ENCODE data around the gene APBA2. TPM values are rescaled to one million over a fixed set of nuclear protein-coding genes. Genes with fewer than 3 reads are reported as not detected.

The APBA2 gene
- total RNA-seq, 6 donors from 2014 or later, result 3.2 to 7.9 (median 6.0) TPM

DNA sequence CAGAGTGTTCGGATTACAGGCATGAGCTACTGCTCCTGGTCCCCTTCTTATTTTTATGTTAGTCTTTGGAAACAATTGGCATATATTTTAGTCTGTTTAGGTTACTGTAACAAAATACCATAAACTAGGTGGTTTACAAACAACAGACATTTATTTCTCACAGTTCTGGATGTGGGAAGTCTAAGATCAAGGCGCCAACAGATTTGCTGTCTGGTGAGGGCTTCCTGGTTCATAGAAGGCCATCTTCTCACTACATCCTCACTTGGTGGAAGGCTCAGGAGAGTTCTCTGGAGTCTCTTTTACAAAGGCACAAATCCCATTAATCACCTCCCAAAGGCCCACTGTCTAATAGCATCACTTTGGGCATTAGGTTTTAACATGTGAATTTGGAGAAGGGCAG lies 101.0 kb downstream of the APBA2 start:
- Histone ChIP-seq H3K27me3 (no peaks in the 10 kb centered on the region), H3K36me3 (no peaks in the 10 kb centered on the region), H3K27ac (no peak overlapping the region), H3K4me1 (peaks cover 0 to 7% (median 0%) of the 10 kb centered on the region in 4 donors), H3K4me3 (no peak overlapping the region), H3K9me3 (no peaks in the 10 kb centered on the region)
- ATAC-seq (ENCODE audit: low FRiP score in 2 of 2), result no peak
- WGBS, 2 donors, result 94 to 100% methylated on average over 2 of the region's 2 CpGs
- no peak for TF ChIP-seq EP300 (IDR thresholded peaks at IDR 0.05)
- TF ChIP-seq POLR2AphosphoS5 (IDR thresholded peaks at IDR 0.05), result no peak
- TF ChIP-seq, protein P1, sequence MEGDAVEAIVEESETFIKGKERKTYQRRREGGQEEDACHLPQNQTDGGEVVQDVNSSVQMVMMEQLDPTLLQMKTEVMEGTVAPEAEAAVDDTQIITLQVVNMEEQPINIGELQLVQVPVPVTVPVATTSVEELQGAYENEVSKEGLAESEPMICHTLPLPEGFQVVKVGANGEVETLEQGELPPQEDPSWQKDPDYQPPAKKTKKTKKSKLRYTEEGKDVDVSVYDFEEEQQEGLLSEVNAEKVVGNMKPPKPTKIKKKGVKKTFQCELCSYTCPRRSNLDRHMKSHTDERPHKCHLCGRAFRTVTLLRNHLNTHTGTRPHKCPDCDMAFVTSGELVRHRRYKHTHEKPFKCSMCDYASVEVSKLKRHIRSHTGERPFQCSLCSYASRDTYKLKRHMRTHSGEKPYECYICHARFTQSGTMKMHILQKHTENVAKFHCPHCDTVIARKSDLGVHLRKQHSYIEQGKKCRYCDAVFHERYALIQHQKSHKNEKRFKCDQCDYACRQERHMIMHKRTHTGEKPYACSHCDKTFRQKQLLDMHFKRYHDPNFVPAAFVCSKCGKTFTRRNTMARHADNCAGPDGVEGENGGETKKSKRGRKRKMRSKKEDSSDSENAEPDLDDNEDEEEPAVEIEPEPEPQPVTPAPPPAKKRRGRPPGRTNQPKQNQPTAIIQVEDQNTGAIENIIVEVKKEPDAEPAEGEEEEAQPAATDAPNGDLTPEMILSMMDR (IDR thresholded peaks at IDR 0.05), result no peak
- no peak for TF ChIP-seq POLR2A (IDR thresholded peaks at IDR 0.05)
- DNase-seq, result no peak

DNA sequence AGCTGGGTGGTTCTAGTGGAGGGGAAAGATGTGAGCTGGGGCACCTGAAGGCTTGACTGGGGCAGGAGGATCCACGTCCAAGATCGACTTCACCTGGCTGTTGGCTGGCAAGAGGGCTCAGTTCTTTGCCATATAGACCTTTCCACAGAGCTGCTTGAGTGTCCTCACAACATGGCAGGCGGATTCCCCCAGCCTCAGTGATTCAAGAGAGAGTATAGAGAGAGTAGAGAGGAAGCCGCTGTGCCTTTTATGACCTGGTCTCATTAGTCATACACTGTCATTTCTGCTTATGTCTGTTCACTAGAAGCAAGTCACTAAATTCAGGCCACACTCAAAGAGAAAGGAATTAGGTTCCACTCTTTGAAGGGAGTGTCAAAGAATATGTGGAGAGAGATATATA lies 101.6 kb downstream of the APBA2 start:
- DNase-seq (no peak), ATAC-seq (ENCODE audit: low FRiP score in 2 of 2) (no peak)
- Histone ChIP-seq H3K36me3 (no peaks in the 10 kb centered on the region), H3K27ac (no peak overlapping the region), H3K4me3 (no peak overlapping the region), H3K4me1 (peaks cover 0 to 7% (median 0%) of the 10 kb centered on the region in 4 donors), H3K27me3 (no peaks in the 10 kb centered on the region), H3K9me3 (no peaks in the 10 kb centered on the region)
- TF ChIP-seq, protein P1 (IDR thresholded peaks at IDR 0.05), result no peak
- TF ChIP-seq POLR2A (IDR thresholded peaks at IDR 0.05), result no peak
- TF ChIP-seq EP300 (IDR thresholded peaks at IDR 0.05), result no peak
- TF ChIP-seq POLR2AphosphoS5 (IDR thresholded peaks at IDR 0.05), result no peak
- 94 to 95% methylated on average over 4 of the region's 4 CpGs for WGBS, 2 donors

DNA sequence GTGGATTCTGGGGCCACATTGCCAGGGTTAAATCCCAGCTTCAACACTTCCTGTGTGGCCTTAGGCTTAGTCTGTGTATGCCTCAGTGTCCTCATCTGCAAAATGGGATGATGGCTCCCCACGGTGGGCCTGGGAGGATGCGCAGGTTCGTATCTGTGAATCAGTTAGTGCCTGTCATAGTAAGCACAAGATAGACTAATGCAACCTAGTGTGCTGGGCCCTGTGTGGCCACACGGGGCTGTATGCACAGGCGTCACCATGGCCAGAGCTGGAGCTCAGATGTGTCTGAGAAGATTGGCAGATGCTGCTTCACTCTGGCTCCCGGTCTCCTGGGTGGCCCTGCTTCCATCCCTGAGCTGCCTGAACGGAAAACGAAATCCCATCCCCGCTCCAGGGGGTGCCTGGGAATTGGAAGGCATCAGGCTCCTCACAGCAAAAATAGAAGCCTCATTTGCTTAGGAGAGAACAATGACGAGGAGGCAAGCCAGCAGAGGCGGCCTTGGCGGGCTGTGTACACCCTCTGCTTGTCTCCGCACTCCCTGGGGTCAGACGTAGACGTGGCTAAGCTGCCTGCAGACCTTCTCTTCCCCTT lies 103.6 kb downstream of the APBA2 start:
- TF ChIP-seq, protein P1 (IDR thresholded peaks at IDR 0.05), result no peak
- TF ChIP-seq POLR2A (IDR thresholded peaks at IDR 0.05) (no peak), POLR2AphosphoS5 (IDR thresholded peaks at IDR 0.05) (no peak), EP300 (IDR thresholded peaks at IDR 0.05) (no peak)
- Histone ChIP-seq H3K4me1 (peaks cover 0 to 7% (median 0%) of the 10 kb centered on the region in 4 donors), H3K9me3 (no peaks in the 10 kb centered on the region), H3K27ac (no peak overlapping the region), H3K36me3 (no peaks in the 10 kb centered on the region), H3K4me3 (no peak overlapping the region), H3K27me3 (no peaks in the 10 kb centered on the region)
- DNase-seq (no peak), ATAC-seq (ENCODE audit: low FRiP score in 2 of 2) (no peak)
- WGBS, 2 donors, result 77 to 84% methylated on average over 11 to 15 of the region's 15 CpGs

DNA sequence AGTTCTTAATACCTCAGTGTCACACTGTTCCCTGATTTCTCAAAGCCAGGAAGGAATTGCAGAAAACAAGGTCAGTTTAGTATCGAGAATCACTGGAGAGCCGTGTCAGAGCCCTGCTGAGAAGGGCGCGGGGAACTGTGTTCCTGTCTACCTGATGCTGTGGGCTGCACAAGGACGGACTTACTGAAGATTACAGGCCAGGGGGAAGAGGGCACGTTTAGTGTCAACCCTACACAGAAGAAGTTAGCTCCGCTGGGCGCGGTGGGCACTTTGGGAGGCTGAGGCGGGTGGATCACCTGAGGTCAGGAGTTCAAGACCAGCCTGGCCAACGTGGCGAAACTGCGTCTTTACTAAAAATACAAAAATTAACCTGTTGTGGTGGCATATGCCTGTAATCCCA lies 104.1 kb downstream of the APBA2 start:
- no peak for ATAC-seq (ENCODE audit: low FRiP score in 2 of 2)
- Histone ChIP-seq H3K4me1 (peaks cover 0 to 7% (median 0%) of the 10 kb centered on the region in 4 donors), H3K36me3 (no peaks in the 10 kb centered on the region), H3K4me3 (no peak overlapping the region), H3K27ac (no peak overlapping the region), H3K27me3 (no peaks in the 10 kb centered on the region), H3K9me3 (no peaks in the 10 kb centered on the region)
- no peak for DNase-seq
- TF ChIP-seq, protein P1 (IDR thresholded peaks at IDR 0.05), result no peak
- no peak for TF ChIP-seq POLR2A (IDR thresholded peaks at IDR 0.05)
- TF ChIP-seq EP300 (IDR thresholded peaks at IDR 0.05), result no peak
- no peak for TF ChIP-seq POLR2AphosphoS5 (IDR thresholded peaks at IDR 0.05)
- WGBS, 2 donors, result 81 to 86% methylated on average over 13 of the region's 13 CpGs

DNA sequence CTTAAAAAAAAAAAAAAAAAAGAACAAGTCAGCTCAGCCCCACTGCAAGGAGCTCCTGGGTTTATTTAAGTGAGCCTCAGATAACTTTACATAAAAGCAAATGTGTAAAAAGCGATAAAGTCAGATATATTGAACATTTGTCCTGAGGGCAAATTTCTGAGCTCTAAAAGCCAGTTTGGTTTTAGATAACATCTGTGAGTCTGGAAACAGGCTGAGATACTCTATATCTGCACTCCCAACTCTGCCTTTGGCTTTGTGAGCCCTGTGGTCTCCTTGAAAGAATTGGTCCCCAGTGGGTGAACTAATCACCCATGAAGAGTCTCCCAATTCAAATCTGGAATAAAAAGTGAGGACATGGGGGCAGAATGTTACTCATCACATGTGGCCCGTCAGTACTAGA lies 104.6 kb downstream of the APBA2 start:
- TF ChIP-seq EP300 (IDR thresholded peaks at IDR 0.05) (no peak), POLR2A (IDR thresholded peaks at IDR 0.05) (no peak), POLR2AphosphoS5 (IDR thresholded peaks at IDR 0.05) (no peak)
- TF ChIP-seq, protein P1 (IDR thresholded peaks at IDR 0.05), result no peak
- Histone ChIP-seq H3K4me1 (peaks cover 0 to 7% (median 0%) of the 10 kb centered on the region in 4 donors), H3K36me3 (no peaks in the 10 kb centered on the region), H3K9me3 (no peaks in the 10 kb centered on the region), H3K27ac (no peak overlapping the region), H3K27me3 (no peaks in the 10 kb centered on the region), H3K4me3 (no peak overlapping the region)
- ATAC-seq (ENCODE audit: low FRiP score in 2 of 2) (no peak), DNase-seq (no peak)
- WGBS, 2 donors, result 92 to 93% methylated on average over 2 of the region's 2 CpGs

All from upper lobe of left lung (tissue), 6 donors.